ENCODE results near the gene FZR1.

FZR1 gene

GRCh38 chr19:3508771-3509535 is 2.8 kb downstream of the FZR1 start:
- TF ChIP-seq CTCF (IDR thresholded peaks at IDR 0.05; ENCODE audit: extremely low read depth, insufficient read depth, missing control alignments), result no peak
- no peak for DNase-seq (ENCODE audit: low spot score)
- in situ Hi-C loops (cut with MboI; ENCODE audit: low pct_unique_long_range_greater_than_20kb, low sequenced_read_pairs, unreplicated experiment), result no loop called here

DNA sequence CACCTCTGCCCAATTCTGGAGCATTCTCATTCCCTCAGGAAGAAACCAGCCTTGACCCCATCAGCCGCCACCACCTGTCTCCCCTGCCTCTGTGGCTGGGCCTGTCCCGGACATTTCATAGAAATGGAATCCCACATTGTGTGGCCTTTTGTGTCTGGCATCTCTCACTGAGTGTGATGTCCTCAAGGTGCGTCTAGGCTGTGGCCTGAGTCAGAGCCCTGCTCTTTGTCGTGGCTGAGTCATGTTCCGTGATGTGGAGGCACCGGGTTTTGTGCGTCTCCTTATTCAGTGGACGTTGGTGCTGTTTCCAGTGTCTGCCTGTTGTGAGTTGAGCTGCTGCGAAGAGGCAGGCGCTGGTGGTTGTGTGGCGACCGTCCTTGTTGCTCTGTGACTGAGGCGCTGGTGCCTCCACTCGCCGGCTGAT is 3.5 kb downstream of the FZR1 start:
- TF ChIP-seq CTCF (IDR thresholded peaks at IDR 0.05; ENCODE audit: extremely low read depth, insufficient read depth, missing control alignments), result no peak
- in situ Hi-C loops (cut with MboI; ENCODE audit: low pct_unique_long_range_greater_than_20kb, low sequenced_read_pairs, unreplicated experiment), result no loop called here
- no peak for DNase-seq (ENCODE audit: low spot score)

- in situ Hi-C loops (cut with MboI; ENCODE audit: low pct_unique_long_range_greater_than_20kb, low sequenced_read_pairs, unreplicated experiment), result no loop called here
- no peak for DNase-seq (ENCODE audit: low spot score)
- TF ChIP-seq CTCF (IDR thresholded peaks at IDR 0.05; ENCODE audit: extremely low read depth, insufficient read depth, missing control alignments), result no peak
These were observed 4.6 kb downstream of the FZR1 start for GRCh38 chr19:3510727-3511126.

DNA sequence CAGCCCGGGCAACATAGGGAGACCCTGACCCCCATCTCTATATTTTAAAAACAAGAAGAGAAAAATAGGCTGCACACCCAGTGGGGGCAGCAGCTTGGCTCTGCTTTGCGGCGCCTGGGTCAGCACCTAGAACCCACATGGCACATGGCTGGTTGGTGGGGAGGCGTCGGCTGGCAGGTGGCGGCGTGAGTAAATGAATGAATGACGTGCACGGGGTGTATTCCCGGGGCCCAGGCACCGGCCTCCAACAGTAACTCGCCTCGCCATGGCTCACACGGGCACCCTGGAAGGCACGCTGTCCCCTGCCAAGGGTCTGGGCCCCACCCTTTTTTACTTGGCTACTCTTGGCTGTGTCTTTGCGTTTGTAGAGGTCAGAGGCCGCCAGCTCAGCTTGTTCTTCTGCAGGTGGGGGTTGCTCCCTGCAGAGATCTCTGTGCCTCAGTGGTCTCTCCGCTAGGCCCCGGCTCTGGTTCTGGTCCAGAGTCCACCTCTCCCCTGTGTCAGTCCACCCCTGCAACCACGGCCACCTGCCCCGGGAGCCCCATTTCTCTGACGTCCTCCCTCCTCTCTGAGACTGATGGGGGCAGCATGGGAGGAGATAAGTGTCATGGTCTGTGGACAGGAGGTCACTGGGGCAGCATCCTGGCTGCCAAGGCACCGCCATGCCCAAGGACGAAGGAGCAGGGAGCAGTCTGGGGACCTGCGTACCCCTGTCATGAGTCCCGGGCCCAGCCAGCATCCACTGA is 5.6 kb downstream of the FZR1 start:
- DNase-seq (ENCODE audit: low spot score), result no peak
- in situ Hi-C loops (cut with MboI; ENCODE audit: low pct_unique_long_range_greater_than_20kb, low sequenced_read_pairs, unreplicated experiment), result no loop called here
- TF ChIP-seq CTCF (IDR thresholded peaks at IDR 0.05; ENCODE audit: extremely low read depth, insufficient read depth, missing control alignments), result no peak

DNA sequence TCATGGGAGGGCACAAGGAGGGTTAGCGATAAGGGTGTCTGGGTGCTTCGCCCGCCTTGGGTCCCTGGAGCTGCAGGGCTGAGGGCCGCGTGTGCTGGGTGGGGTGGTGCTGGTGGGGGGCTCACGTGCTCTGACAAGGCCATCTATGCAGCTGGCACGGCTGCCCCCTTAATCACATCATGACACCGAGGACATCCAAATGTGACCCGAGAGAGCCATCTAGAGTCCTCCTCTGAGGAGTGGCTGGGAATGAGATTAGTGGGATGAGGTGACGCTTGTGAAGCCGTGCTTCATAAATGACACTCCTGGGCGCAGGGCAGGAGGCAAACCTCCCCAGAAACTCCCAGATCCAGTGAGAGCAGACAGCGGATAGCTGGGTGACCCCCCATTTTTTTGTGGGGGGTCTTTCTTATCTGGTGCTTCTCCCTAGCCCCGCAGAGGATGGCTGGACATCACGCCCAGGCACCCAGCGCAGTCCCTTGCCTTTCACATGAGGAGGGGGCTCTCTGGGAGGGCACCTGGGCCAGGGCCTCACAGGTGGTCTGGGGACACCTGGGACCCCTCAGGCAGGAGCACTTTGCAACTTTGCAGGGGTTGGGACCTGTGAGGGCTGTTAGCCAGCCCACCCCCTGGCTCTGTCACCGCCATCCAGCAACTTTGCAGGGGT is 6.6 kb downstream of the FZR1 start:
- DNase-seq (ENCODE audit: low spot score), result no peak
- TF ChIP-seq CTCF (IDR thresholded peaks at IDR 0.05; ENCODE audit: extremely low read depth, insufficient read depth, missing control alignments), result no peak
- in situ Hi-C loops (cut with MboI; ENCODE audit: low pct_unique_long_range_greater_than_20kb, low sequenced_read_pairs, unreplicated experiment), result no loop called here

DNA sequence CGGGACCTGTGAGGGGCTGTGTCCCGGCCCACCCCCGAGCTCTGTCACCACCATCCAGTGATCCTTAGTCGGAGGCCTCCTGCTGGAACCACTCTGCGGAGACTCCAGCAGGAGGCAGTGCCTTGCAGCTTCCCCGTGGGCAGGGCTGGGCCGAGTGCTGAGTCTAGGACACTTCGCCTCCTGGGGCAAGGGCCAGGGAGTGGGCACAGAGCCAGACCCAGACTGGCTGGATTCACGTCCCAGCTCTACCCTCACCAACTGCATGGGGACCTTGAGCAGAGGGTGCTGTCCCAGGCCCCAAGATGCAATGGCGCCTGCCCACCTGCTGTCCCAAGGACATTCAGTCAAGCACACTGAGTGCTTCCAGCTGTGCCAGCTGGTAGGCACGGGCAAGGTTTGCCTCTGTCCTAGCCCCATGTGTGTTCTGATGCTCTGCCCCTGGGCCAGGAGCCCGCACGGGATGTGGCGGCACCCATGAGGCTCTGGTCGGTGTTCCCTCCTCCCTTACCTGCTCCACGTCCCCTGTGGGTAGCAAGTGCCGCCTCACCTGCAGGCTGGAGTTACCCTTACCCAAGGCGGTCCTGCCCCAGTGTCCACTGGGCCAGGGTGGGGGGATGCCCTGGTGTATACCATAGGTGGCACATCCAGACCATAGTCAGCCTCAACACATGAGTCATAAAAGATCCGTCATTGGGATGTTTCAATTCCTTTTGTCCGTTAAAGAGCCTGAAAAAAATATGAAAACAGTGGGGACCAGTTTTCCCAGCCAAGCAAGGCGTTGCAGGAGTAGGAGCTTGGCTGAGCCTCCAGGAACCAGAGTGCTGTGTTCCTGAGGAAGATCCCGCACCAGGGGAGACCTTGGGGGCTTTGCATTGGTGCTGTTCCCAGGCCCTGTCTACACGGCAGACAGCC is 7.4 kb downstream of the FZR1 start:
- DNase-seq (ENCODE audit: low spot score), result no peak
- no peak for TF ChIP-seq CTCF (IDR thresholded peaks at IDR 0.05; ENCODE audit: extremely low read depth, insufficient read depth, missing control alignments)
- in situ Hi-C loops (cut with MboI; ENCODE audit: low pct_unique_long_range_greater_than_20kb, low sequenced_read_pairs, unreplicated experiment), result no loop called here
